NCI-H1048 (cell line): ENCODE data around the gene HLA-DMB.

Experiments used
- DNase-seq: peaks from one replicate; lab custom pipeline; 2025; lab: John Stamatoyannopoulos, UW

Gene HLA-DMB

GRCh38 chr6:32940656-32941213, at the start of gene HLA-DMB:
TSS of gene HLA-DMB (minus strand) at chr6:32941028. CDS start at chr6:32940807, 221 bp downstream.
- no peak for DNase-seq

- DNase-seq: no peak
Observed at GRCh38 chr6:32989368-32989767, 48.5 kb upstream of the HLA-DMB start.

GRCh38 chr6:32984622-32985389, 44.0 kb upstream of the HLA-DMB start:
- peak; percentile 63 for DNase-seq

- no peak for DNase-seq
Observed at GRCh38 chr6:32983964-32984621, 43.3 kb upstream of the HLA-DMB start.

GRCh38 chr6:32983493-32983848, 42.6 kb upstream of the HLA-DMB start:
- DNase-seq: no peak

GRCh38 chr6:32982702-32983492, 42.1 kb upstream of the HLA-DMB start:
- DNase-seq: no peak

- no peak for DNase-seq
Observed at GRCh38 chr6:32982084-32982701, 41.4 kb upstream of the HLA-DMB start.

GRCh38 chr6:32980488-32981038, 39.7 kb upstream of the HLA-DMB start:
- DNase-seq: no peak

- DNase-seq: no peak
Observed at GRCh38 chr6:32979720-32980487, 39.1 kb upstream of the HLA-DMB start.

- no peak for DNase-seq
Observed at GRCh38 chr6:32977953-32978324, 37.1 kb upstream of the HLA-DMB start.

- DNase-seq: no peak
Observed at GRCh38 chr6:32977272-32977952, 36.6 kb upstream of the HLA-DMB start.

GRCh38 chr6:32976334-32977069, 35.7 kb upstream of the HLA-DMB start:
- no peak for DNase-seq

- DNase-seq: no peak
Observed at GRCh38 chr6:32975886-32976285, 35.1 kb upstream of the HLA-DMB start.

GRCh38 chr6:32974541-32975308, 33.9 kb upstream of the HLA-DMB start:
- DNase-seq: no peak

- DNase-seq: no peak
Observed at GRCh38 chr6:32974016-32974333, 33.1 kb upstream of the HLA-DMB start.

- no peak for DNase-seq
Observed at GRCh38 chr6:32973144-32974015, 32.6 kb upstream of the HLA-DMB start.

- DNase-seq: no peak
Observed at GRCh38 chr6:32972353-32973143, 31.7 kb upstream of the HLA-DMB start.
